ENCODE data around the gene C13orf42.

Gene C13orf42

DNA sequence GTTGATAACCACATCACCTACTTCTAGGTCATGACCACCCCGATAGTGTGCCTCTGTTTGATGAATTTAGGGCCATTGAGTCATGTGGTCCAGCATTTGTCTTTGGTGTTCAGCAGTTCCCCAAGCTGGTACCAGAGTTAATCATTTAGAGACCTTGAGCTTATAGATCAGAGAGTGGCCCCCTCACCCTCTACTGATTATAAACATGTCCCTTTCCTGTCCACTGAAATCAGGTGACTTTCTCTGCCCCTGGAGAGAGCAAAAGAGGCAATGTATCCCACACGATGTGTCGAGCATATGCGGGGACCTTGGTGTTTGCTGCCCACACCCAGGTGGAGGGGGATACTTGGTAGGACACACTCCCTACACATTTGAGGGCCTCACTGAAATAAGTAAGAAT is 46.3 kb downstream of the C13orf42 start:
- DNase-seq = no peak

GRCh38 chr13:51063909-51064308 is 47.2 kb downstream of the C13orf42 start:
- DNase-seq = no peak

DNA sequence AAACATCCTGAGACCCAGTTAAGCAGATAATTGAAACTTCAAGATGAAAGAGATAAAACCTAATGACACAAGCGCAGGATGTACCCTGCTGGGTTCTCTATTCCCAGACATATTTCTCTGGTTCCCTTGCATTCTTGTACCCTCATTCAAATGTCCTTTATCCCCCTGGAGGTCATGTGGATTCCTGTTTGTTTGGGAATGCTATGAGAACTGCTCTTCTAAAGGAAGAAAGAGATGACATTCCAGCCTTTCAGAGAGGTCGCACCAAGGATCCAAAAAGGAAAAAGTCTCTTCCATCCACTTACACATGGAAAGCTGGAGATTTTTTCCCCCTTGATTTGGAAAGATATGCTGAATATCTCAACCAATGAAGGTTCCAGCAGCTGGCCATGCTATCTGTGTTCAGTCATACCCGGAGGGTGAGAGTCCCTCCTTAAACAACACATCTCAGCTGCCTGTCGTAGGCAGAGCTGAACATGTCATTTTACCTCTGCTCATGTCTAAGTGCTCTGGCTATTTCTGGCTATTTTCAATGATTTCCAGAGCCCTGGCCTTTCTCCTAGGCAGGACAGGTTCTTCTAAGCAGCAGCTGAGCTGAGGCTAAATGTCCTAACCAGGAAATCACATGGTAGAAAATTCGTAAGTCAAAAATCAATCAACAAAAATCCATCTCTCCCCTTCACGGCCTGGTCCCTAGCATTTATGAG is 52.5 kb downstream of the C13orf42 start:
- DNase-seq = no peak

DNA sequence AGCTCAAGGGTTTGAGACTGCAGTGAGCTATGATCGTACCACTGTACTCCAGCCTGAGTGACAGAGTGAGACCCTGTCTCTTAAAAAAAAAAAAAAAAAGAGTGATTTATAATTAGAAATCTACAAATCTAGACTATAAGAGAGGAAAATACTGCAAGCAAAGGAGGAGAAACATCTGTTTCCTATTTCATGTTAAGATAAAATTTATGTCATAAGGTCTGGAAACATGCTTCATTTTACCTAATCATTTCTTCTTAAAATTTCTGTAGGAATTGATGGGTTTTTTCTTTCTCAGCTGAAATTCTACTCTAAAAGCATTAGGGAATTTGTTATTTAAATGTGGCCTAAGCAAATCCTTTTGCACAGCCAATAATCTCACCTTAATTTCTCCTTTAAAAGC is 53.2 kb downstream of the C13orf42 start:
- DNase-seq = peak in 1 of 2 experiments; percentile 7

GRCh38 chr13:51057001-51057400 is 54.1 kb downstream of the C13orf42 start:
- DNase-seq = no peak

DNA sequence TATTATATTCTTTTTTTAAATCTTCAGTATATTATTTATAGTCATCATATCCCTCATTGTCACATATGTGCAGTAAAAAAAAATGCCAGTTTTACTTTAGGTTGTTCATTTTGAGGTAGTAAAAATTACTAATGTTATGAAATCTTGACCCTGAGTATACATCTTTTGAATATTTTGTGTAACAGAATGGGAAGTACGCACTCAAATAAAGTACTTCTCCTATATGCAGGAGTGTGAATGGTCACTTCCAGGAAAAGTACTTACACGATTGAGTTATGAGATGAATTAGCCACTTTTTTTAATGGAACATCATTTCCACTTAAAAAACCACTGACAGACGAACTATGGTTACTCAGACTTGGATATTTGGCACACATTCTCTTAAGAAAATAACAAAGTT is 58.5 kb downstream of the C13orf42 start:
- no peak for DNase-seq

GRCh38 chr13:51050021-51050830 is 60.8 kb downstream of the C13orf42 start:
- DNase-seq = no peak

DNA sequence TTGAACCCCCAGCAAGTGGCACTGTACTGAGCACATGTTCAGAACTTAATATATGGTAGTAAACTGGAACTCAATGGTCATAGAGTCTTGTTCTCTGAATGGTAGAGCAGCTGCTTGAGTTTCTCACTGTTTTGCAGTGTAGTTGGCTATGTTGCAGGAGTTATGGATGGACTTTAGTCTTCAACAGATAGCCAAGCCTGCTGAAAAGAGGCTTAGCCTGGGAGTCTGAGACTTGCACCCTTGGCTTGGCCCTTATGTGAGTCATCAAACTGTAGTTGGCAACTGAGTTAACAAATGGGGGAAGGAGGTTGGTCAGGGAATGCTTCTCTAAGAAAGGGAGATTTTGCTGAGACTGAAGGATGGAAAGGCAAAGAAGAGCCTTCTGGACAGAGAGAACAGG is 62.5 kb downstream of the C13orf42 start:
- no peak for DNase-seq

DNA sequence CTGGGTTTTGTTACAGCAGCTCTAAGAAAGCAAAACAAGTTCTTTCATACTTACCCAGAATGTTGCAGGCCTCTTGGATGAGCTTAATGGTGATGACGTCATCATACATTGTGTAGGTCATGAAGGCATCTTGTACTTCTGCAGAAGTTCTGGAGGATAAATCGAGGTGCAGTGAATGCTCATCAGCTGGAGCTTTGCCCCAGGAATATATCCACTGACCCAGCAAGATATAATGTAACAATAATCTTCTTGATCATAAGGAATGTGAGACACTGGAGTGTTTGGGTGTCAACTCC is 63.0 kb downstream of the C13orf42 start:
- no peak for DNase-seq

- DNase-seq = peak; percentile 6 to 29
Observed at GRCh38 chr13:51047434-51048165, 63.5 kb downstream of the C13orf42 start.

DNA sequence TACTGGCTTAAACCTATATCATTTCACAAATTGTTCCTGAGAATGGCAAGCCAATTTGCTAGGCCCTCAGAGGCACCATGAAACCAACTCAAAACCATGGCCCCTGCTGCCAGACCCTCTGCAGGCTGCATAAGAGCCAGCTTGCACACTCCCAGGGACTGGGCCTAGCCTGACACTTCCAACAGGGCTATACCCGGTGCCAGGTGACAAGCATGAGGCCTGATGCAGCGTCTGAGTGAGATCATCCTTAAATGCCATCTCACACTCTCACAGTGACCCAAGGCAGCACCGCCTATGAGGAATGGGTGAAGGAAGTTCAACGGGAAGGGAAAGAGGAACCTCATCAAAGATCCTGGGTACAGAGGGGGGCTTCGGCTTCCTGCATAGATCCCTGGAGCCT is 65.6 kb downstream of the C13orf42 start:
- no peak for DNase-seq

DNA sequence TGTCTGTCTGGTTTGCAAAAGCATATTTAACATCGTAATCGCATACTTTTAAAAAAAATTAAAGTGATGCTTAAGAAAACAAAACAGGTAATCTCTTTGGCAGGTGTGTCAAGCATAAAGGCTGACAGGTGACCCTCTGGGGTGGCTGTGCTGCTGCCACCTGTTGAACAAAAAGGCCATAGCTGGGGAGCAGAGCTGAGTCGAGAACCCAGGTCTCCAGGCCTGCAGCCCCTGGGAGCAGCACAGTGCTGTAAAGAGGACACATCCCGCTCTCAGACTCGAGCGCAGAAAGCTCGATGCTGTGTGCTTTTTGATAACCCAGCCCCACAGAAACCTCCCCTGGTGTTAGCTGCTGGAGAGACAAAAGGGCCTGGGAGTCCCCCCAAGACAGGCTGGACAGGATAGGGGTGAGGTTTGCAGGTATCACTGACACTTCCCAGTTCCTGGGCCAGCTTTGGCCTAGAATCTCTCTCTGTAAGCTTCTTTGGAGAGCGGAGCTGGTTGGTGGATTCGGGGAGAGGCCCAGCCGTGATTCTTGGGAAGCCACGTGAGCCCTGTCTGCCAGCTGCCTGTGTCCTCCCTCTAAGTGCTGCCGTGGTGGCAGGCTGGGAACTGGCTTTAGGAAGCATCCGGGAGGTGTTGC is 66.9 kb downstream of the C13orf42 start:
- no peak for DNase-seq

DNA sequence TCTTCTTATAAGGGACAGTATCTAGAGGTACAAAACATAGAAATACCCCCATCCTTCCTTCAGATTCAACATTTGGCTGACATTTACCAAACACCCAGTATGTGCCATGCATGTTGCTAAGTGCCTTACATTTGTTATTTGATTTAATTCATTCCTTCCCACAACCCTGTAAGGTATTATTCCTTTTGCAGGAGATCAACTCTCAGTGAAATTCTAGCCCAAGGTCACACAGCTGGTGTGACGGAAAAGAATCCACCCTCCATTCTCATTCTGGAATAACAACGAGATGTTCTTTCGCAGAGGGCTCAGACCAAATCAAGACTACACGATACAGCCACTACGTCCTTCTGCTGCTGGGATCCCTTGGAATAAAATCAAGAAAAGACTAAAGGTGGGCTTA is 67.8 kb downstream of the C13orf42 start:
- DNase-seq = no peak

DNA sequence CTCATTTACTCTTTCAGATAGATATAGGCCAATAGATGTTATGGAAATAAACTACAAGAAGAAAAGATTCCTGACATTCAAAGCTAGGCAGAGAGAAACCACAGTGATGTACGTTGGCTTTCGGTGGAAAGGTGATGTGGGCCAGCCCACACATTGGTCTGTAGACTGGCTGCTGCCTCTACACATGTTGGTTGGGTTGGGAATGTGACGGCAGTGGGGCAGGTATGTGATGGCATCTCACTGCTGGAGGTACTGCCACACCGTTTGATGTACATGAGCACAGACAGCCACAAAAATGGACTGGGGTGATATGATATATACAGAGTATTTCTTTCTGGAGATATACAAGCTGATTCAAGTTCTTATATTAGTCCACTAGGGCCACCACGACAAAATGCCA is 69.4 kb downstream of the C13orf42 start:
- DNase-seq = no peak

GRCh38 chr13:51041126-51041525 is 69.9 kb downstream of the C13orf42 start:
- DNase-seq = no peak

- DNase-seq = no peak
Observed at GRCh38 chr13:51040431-51040830, 70.6 kb downstream of the C13orf42 start.

DNA sequence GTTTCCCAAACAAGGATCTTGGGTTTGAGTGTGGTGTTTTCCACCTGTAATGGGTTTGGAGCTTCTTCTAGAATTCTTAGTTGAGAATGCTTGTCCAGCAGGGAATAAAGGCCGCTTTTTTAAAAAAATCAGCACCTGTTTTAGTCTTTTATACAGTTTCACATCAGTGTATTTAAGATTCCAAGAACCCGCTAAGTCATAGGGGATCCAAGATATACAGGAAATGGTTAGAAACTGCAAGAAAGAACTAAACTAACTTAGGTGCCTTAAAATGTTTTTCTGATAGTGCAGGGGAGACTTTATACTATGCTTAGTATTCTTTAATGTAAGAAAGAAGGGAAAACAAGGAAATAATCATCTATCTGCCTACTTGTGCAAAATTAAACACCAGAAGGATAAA is 74.7 kb downstream of the C13orf42 start:
- no peak for DNase-seq

GRCh38 chr13:51035978-51036377 is 75.1 kb downstream of the C13orf42 start:
- DNase-seq = no peak

DNA sequence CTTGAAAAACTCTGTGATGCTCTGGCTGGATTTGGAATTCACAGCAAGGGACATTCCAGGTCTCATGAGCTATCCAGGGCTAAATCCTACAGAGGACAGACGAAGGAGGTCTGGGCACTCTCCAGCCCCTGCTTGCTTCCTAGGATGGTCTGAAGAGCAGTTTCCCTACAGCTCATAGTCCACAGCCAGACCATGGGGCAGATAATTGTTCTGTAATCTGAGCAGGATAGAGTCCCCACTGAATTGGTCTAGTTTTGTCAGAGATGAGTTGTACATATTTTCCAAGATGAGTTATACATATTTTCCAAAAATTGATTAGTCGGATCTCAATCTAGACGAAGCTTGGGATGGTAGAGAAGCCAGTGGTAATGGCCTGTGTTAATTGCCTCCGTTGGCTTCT is 75.6 kb downstream of the C13orf42 start:
- no peak for DNase-seq

DNA sequence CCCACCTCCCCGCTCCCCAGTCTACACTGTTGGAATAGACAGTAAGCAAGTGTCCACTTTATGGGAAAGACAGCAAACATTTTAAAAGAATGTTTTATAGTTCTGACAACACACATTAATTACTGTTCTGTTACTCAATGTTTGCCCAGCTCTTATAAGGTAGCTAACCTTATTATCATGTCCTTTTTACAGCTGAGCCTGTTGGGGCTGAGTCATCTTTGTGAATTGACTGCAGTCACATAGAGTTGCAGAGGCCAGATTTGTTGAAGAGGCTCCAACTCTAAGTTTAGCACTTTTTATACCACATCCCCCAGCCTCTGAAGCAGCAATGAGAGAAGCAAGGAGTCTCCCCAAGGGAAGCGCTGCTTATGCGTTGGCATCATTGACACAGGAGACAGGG is 76.2 kb downstream of the C13orf42 start:
- no peak for DNase-seq

- DNase-seq = no peak
Observed at GRCh38 chr13:51033421-51034185, 77.5 kb downstream of the C13orf42 start.

DNA sequence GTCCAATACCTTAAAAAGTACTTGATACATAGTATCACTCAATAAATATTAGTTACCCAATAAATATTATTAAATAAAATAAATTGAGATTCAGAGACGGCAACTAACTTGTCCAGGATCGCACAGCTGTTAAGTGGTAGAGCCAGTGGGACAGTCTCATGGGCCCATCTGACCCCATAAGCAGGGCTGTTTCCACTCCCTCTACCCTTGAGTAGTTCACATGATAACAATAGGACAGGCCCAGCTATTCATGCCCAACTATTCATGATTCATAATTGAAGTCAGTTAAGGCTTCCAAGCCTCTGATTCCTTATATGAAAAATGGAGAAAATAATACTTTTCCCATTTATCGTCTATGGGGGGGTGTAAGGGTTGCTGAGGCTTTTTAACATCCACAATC is 78.2 kb downstream of the C13orf42 start:
- DNase-seq = no peak

Data from Kasumi-1 (cell line).